GM21786 (cell line): ENCODE data around the gene ATRX.
"Not testable (repeated sequence)": the region's sequence is repeated elsewhere in the genome, so short reads cannot be mapped to it uniquely, and the experiment has no call there.

Source experiments
- ATAC-seq: cut with Tn5 transposase; IDR thresholded peaks from one replicate; pipeline ENCODE4 v1.9.1; 2021; ENCODE audit not compliant: unreplicated experiment

The ATRX gene, protein sequence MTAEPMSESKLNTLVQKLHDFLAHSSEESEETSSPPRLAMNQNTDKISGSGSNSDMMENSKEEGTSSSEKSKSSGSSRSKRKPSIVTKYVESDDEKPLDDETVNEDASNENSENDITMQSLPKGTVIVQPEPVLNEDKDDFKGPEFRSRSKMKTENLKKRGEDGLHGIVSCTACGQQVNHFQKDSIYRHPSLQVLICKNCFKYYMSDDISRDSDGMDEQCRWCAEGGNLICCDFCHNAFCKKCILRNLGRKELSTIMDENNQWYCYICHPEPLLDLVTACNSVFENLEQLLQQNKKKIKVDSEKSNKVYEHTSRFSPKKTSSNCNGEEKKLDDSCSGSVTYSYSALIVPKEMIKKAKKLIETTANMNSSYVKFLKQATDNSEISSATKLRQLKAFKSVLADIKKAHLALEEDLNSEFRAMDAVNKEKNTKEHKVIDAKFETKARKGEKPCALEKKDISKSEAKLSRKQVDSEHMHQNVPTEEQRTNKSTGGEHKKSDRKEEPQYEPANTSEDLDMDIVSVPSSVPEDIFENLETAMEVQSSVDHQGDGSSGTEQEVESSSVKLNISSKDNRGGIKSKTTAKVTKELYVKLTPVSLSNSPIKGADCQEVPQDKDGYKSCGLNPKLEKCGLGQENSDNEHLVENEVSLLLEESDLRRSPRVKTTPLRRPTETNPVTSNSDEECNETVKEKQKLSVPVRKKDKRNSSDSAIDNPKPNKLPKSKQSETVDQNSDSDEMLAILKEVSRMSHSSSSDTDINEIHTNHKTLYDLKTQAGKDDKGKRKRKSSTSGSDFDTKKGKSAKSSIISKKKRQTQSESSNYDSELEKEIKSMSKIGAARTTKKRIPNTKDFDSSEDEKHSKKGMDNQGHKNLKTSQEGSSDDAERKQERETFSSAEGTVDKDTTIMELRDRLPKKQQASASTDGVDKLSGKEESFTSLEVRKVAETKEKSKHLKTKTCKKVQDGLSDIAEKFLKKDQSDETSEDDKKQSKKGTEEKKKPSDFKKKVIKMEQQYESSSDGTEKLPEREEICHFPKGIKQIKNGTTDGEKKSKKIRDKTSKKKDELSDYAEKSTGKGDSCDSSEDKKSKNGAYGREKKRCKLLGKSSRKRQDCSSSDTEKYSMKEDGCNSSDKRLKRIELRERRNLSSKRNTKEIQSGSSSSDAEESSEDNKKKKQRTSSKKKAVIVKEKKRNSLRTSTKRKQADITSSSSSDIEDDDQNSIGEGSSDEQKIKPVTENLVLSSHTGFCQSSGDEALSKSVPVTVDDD (N-terminal part only)

DNA sequence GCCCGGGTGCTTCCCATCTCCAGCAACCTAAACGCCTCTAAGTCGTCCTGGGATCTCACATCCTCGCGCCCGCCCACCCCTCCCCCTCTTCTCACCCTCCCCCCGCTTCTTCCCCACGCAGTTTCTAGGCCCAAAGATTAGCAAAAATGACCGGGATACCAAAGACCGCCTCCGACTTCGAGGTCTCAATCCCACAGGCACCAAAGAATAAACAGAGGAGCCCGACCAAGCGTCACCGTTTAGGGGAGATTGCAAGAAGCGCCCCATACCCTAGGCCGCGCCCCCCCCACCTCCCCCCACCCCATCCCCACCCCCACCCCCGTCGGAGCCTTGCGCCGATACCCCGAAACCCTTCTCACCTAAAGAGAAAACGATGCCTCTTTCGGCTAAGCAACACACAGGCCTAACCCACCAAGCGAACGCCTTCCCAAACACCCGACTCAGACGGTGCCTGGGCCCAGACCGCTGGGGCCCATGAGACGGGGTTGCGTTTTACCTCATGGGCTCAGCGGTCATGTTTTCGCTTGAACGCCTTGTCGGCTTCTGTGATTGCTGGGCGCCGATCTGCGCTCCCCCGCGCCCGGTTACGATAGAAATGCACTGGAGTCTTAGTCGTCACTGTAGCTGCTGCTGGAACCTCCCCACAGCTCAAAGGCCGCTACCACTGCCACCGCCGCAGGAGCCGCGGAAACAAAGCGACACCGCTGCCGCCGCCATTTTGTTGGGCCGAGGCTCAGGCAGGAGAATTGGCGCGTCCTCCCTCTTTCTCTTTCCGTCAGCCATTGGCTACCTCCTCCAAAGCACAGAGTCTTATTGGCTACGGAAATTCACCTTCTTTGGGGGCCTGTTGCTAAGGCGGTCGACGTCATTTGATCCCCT is at the start of gene ATRX:
TSS of gene ATRX (minus strand) at position 731 of the 879 bp plus-strand sequence. CDS start at position 516, 215 bp downstream.
- peak; percentile 91 for ATAC-seq

DNA sequence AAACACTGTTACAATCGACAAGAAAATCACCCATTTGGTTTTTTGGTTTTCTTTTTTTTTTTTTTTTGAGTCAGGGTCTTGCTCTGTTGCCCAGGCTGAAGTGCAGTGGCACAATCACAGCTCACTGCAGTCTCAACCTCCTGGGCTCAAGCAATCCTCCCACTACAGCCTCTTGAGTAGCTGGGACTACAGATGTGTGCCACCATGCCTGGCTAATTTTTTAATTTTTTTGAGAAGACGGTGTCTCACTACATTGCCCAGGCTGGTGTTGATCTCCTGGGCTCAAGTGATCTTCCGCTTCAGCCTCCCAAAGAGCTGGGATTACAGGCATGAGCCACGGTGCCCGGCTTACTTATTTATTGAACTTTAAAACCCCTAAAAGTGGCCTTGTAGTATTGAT is 45.5 kb upstream of the ATRX start:
- not testable (repeated sequence) for ATAC-seq

GRCh38 chrX:77821989-77822388 is 36.0 kb upstream of the ATRX start:
- ATAC-seq = not testable (repeated sequence)

- ATAC-seq = no peak
These were observed 34.2 kb upstream of the ATRX start for GRCh38 chrX:77820091-77820727.

GRCh38 chrX:77814210-77814609 is 28.2 kb upstream of the ATRX start:
- no peak for ATAC-seq

DNA sequence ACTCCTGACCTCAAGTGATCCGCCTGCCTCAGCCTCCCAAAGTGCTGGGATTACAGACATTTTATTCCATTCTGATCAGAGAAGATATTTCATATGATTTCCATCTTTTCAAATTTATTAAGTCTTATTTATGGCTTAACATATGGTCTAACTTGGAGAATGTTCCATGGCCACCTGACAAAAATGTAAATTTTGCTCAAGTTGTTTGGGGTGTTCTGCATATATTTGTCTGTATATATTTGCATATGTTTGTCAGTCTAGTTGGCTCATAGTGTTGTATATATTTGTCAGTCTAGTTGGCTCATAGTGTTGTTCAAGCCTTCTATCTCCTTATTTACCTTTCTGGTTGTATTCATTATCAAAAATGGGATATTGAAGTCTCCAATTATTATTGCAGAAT is 16.2 kb upstream of the ATRX start:
- no peak for ATAC-seq

DNA sequence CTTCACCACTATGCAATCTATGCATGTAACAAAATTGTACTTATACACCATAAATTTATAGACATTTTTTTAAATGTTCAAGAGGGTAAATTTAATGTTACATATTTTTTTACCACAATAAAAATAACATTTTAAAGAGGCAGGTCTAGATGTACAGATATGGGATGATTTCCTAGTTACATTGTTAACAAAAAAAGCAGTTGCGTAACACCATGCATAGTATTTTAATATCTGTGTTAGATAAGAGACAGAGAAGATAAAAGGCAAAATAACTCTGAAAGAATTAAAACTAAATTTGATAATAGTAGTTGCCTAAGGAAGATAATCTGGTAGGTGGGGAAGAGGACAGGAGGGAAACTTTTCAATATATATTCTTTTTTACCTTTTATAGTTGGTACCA is 9.1 kb upstream of the ATRX start:
- ATAC-seq = no peak

- ATAC-seq = no peak
These were observed 7.9 kb upstream of the ATRX start for GRCh38 chrX:77793946-77794345.

- no peak for ATAC-seq
These were observed 2.0 kb upstream of the ATRX start for GRCh38 chrX:77788050-77788449.

GRCh38 chrX:77786365-77786680 is 307 bp upstream of the ATRX start:
- no peak for ATAC-seq

- ATAC-seq = no peak
These were observed 6.3 kb downstream of the ATRX start for GRCh38 chrX:77779695-77780094.

GRCh38 chrX:77776659-77777058 is 9.4 kb downstream of the ATRX start:
- ATAC-seq = no peak

DNA sequence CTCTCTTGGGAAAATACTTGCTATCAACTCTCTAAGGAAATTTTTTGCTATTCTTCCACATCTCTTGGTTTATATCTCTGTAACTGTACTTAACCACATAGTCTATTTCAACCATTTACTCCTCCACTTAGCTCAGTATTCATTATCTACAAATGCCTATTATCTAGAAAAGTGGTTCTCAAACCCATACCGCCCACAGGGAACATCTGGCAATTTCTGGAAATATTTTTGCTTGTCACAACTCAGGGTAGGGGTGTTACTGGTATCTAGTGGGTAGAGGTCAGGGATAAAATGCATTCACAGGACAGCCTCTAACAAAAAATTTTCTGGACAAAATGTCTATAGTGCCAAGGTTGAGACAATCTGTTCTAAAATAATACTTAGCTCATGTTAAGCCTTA is 14.4 kb downstream of the ATRX start:
- no peak for ATAC-seq

DNA sequence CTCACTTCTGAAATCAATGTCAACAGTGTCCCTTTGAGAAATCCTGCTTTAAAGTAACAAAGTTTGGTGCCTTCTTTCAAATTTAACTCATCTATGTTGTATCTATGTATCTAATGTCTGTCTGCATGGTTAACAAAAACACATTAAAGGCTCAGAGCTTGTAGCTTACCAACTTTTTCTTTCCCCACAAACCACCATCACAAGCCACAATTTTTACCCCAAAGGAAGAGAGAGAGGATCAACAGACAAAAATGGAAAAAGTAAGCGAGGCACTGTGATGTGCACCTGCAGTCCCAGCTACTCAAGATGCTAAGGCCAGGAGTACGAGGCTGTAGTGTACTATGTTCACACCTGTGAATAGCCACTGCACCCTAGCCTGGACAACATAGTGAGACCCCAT is 17.2 kb downstream of the ATRX start:
- no peak for ATAC-seq

DNA sequence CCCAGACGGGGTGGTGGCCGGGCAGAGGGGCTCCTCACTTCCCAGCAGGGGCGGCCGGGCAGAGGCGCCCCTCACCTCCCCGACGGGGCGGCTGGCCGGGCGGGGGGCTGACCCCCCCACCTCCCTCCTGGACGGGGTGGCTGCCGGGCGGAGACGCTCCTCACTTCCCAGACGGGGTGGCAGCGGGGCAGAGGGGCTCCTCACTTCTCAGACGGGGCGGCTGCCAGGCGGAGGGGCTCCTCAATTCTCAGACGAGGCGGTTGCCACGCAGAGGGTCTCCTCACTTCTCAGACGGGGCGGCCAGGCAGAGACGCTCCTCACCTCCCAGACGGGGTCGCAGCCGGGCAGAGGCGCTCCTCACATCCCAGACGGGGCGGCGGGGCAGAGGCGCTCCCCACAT is 19.8 kb downstream of the ATRX start:
- not testable (repeated sequence) for ATAC-seq

GRCh38 chrX:77755561-77755960 is 30.5 kb downstream of the ATRX start:
- no peak for ATAC-seq

DNA sequence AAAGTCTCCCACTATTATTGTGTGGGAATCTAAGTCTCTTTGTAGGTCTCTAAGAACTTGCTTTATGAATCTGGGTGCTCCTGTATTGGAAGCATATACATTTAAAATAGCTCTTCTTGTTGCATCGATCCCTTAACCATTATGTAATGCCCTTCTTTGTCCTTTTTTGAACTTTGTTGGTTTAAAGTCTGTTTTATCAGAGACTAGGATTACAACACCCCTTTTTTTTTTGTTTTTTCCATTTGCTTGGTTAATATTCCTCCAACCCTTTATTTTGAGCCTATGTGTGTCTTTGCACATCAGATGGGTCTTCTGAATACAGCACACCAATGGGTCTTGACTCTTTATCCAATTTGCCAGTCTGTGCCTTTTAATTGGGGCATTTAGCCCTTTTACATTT is 32.1 kb downstream of the ATRX start:
- not testable (repeated sequence) for ATAC-seq

DNA sequence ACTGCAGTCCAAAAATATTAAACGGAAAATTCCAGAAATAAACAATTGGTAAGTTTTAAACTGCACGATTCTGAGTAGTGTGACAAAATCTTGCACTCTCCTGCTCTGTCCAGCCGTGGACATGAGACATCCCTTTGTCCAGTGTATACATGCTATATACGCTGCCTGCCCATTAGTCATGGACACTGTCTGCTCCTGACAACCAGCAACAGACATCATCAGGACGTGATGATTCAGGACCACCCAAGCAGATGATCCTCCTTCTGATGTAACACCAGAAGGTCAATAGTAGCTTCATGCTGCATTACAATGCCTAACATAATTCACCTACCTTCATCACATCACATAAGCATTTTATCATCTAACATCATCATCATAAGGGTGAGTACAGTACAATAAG is 36.3 kb downstream of the ATRX start:
- no peak for ATAC-seq

- ATAC-seq = no peak
These were observed 42.3 kb downstream of the ATRX start for GRCh38 chrX:77743720-77744119.
